ENCODE data around the gene ELMO1. TPM values are rescaled to one million over a fixed set of nuclear protein-coding genes. Genes with fewer than 3 reads are reported as not detected.

Gene ELMO1
- total RNA-seq, 1 experiment from 2014 or later: 7.8 TPM

- no peaks in the 10 kb centered on the region for H3K9me3 ChIP-seq (ENCODE audit: control insufficient read depth, low read depth, low read length)
- Mint-ChIP-seq H3K4me3 (no peak overlapping the region), H3K4me1 (no peaks in the 10 kb centered on the region), H3K27me3 (ENCODE audit: low read depth) (no peaks in the 10 kb centered on the region), H3K36me3 (ENCODE audit: insufficient read depth in 1 of 3, low read depth in 3 of 3) (no peaks in the 10 kb centered on the region; a peak in 2 of 7 replicates), H3K9me3 (peaks cover 0 to 2% of the 10 kb centered on the region in 2 experiments; a peak in 1 of 5 replicates), H3K27ac (no peak overlapping the region)
- no peaks in the 10 kb centered on the region for H3K27me3 ChIP-seq (ENCODE audit: insufficient read depth, low read length)
- H3K56ac ChIP-seq (ENCODE audit: insufficient read length, low read depth, low read length): no peak overlapping the region
- no peak overlapping the region for H2BK12ac ChIP-seq (ENCODE audit: insufficient read length, low read depth, low read length)
- no peak overlapping the region for H4K8ac ChIP-seq (replicated peaks; ENCODE audit: insufficient read length, low read depth, low read length)
- no peaks in the 10 kb centered on the region for H3K4me1 ChIP-seq (ENCODE audit: insufficient read depth, low read length)
- H2BK120ac ChIP-seq (ENCODE audit: low read depth, low read length, poor library complexity, severe bottlenecking): no peak overlapping the region
- no peak overlapping the region for H3K4ac ChIP-seq (ENCODE audit: low read depth, low read length)
- H3K14ac ChIP-seq (ENCODE audit: insufficient read depth, low read length): no peak overlapping the region
- no peak for TF ChIP-seq CTCF (conservative IDR thresholded peaks at IDR 0.05)
- H3K9ac ChIP-seq (ENCODE audit: extremely low read depth, insufficient read length, low read length): no peak overlapping the region
- H2BK15ac ChIP-seq (ENCODE audit: low read depth, low read length): no peak overlapping the region
- H3K23ac ChIP-seq (ENCODE audit: insufficient read length, low read depth, low read length): no peak overlapping the region
- no peak overlapping the region for H2BK5ac ChIP-seq (ENCODE audit: insufficient read length, low read length)
- H4K20me1 ChIP-seq (ENCODE audit: control insufficient read depth, insufficient read depth, insufficient read length): no peaks in the 10 kb centered on the region
- H4K5ac ChIP-seq (ENCODE audit: insufficient read length, low read depth, low read length): no peak overlapping the region
- WGBS (ENCODE audit: extremely low coverage, insufficient read length, low lambda C conversion rate): no CpG with 5 or more reads among the region's 5 CpGs
- no peak overlapping the region for H2BK20ac ChIP-seq (ENCODE audit: low read depth, low read length, poor library complexity, severe bottlenecking)
- no peak overlapping the region for H3K18ac ChIP-seq (ENCODE audit: insufficient read length, low read depth, low read length)
- no peak overlapping the region for H4K91ac ChIP-seq (ENCODE audit: insufficient read length, low read depth, low read length)
- H3T11ph ChIP-seq (ENCODE audit: low read length): no peak overlapping the region
- DNase-seq: no peak
- H3K79me2 ChIP-seq (ENCODE audit: insufficient read depth, low read length): no peaks in the 10 kb centered on the region
- H2AK5ac ChIP-seq (ENCODE audit: insufficient read length, low read length): no peak overlapping the region
- H3K79me1 ChIP-seq (ENCODE audit: insufficient read depth, low read depth, low read length, poor library complexity, severe bottlenecking): no peaks in the 10 kb centered on the region
- H3K23me2 ChIP-seq (ENCODE audit: insufficient read length, low read depth, low read length, poor library complexity, severe bottlenecking): no peaks in the 10 kb centered on the region
- no peak overlapping the region for H2AFZ ChIP-seq (ENCODE audit: low read length)
- no peak overlapping the region for H3K4me2 ChIP-seq (ENCODE audit: insufficient read depth, insufficient read length, low read length)
- H3K27ac ChIP-seq (ENCODE audit: insufficient read length, low read depth, low read length): no peak overlapping the region
These were observed 386.7 kb downstream of the ELMO1 start for GRCh38 chr7:37061849-37062559.
